Measurements from ENCODE around the gene SDF4. TPM values are rescaled to one million over a fixed set of nuclear protein-coding genes. Genes with fewer than 3 reads are reported as not detected.
A peak's percentile ranks its signal among the peaks of the same experiment; 100 is the strongest.

Gene SDF4
- total RNA-seq, 2 donors from 2014 or later = 202 to 325 TPM

GRCh38 chr1:1175221-1176062 is 56.4 kb downstream of the SDF4 start:
- intact Hi-C loops (cut with DNase I) = loop anchor here (10.0 kb wide), 1 partner anchor 49 kb away; no protein-coding TSS in a partner anchor
- DNase-seq = no peak
- Histone ChIP-seq H3K9ac (ENCODE audit: low read depth in 2 of 2, low read length in 2 of 2) (no peak overlapping the region), H3K27me3 (peaks cover 11% of the 10 kb centered on the region), H3K27ac (no peak overlapping the region), H3K36me3 (no peaks in the 10 kb centered on the region), H3K9me3 (no peaks in the 10 kb centered on the region), H3K4me3 (no peak overlapping the region), H3K4me1 (no peaks in the 10 kb centered on the region)
- TF ChIP-seq CTCF (IDR thresholded peaks at IDR 0.05) = no peak

GRCh38 chr1:1173793-1174415 is 57.9 kb downstream of the SDF4 start, which contains the start of gene TTLL10:
Gene TTLL10, plus strand, starts transcription at chr1:1173880. Its CDS starts 5,336 bp downstream, at chr1:1179216.
- no peaks in the 10 kb centered on the region for H3K9me3 ChIP-seq
- no peak within 1 kb of the TSS for H3K4me3 ChIP-seq
- no peak for TF ChIP-seq CTCF (IDR thresholded peaks at IDR 0.05)
- intact Hi-C loops (cut with DNase I) = loop anchor here (10.0 kb wide), 1 partner anchor 51 kb away; no protein-coding TSS in a partner anchor
- no peaks in the 10 kb centered on the region for H3K36me3 ChIP-seq
- H3K4me1 ChIP-seq = peaks cover 6% of the 10 kb centered on the region
- no peak within 1 kb of the TSS for H3K27ac ChIP-seq
- peaks cover 11% of the 10 kb centered on the region for H3K27me3 ChIP-seq
- H3K9ac ChIP-seq (ENCODE audit: low read depth in 2 of 2, low read length in 2 of 2) = no peak within 1 kb of the TSS
- peak; percentile 35 for DNase-seq

GRCh38 chr1:1173061-1173792 is 58.6 kb downstream of the SDF4 start:
- H3K27me3 ChIP-seq = peaks cover 11% of the 10 kb centered on the region
- peaks cover 8% of the 10 kb centered on the region for H3K4me1 ChIP-seq
- H3K36me3 ChIP-seq = no peaks in the 10 kb centered on the region
- intact Hi-C loops (cut with DNase I) = loop anchor here (10.0 kb wide), 1 partner anchor 52 kb away; no protein-coding TSS in a partner anchor
- no peak overlapping the region for H3K27ac ChIP-seq
- TF ChIP-seq CTCF (IDR thresholded peaks at IDR 0.05) = no peak
- H3K9me3 ChIP-seq = no peaks in the 10 kb centered on the region
- peak; percentile 17 for DNase-seq
- H3K9ac ChIP-seq (ENCODE audit: low read depth in 2 of 2, low read length in 2 of 2) = no peak overlapping the region
- no peak overlapping the region for H3K4me3 ChIP-seq

GRCh38 chr1:1171546-1172340 is 60.1 kb downstream of the SDF4 start:
- intact Hi-C loops (cut with DNase I) = loop anchor here (10.0 kb wide), 1 partner anchor 53 kb away; no protein-coding TSS in a partner anchor
- Histone ChIP-seq H3K27ac (no peak overlapping the region), H3K9ac (ENCODE audit: low read depth in 2 of 2, low read length in 2 of 2) (no peak overlapping the region), H3K27me3 (peaks cover 10% of the 10 kb centered on the region), H3K4me1 (peaks cover 8% of the 10 kb centered on the region), H3K36me3 (no peaks in the 10 kb centered on the region), H3K9me3 (no peaks in the 10 kb centered on the region), H3K4me3 (no peak overlapping the region)
- peak; percentile 27 for DNase-seq
- TF ChIP-seq CTCF (IDR thresholded peaks at IDR 0.05) = no peak
